ENCODE data around the gene BCAP31. TPM values are rescaled to one million over a fixed set of nuclear protein-coding genes. Genes with fewer than 3 reads are reported as not detected.
"Not testable (repeated sequence)": the region's sequence is repeated elsewhere in the genome, so short reads cannot be mapped to it uniquely, and the experiment has no call there.

BCAP31 gene
- total RNA-seq, 2 experiments from 2014 or later = 97.6 to 102 TPM

GRCh38 chrX:153685751-153686696, 38.2 kb downstream of the BCAP31 start:
- no peak for DNase-seq
- Mint-ChIP-seq H3K9me3 (no peaks in the 10 kb centered on the region), H3K27me3 (peaks cover 6% of the 10 kb centered on the region), H3K36me3 (ENCODE audit: low read depth) (no peaks in the 10 kb centered on the region), H3K27ac (no peak overlapping the region), H3K4me3 (no peak overlapping the region), H3K4me1 (ENCODE audit: low read depth) (no peaks in the 10 kb centered on the region)
- no peak for ATAC-seq
- intact Hi-C loops (cut with micrococcal nuclease) = no loop called here
- TF ChIP-seq CTCF (IDR thresholded peaks at IDR 0.05) = no peak
- ChIA-PET POLR2A (no interaction called here), CTCF (interaction anchor here (0.7 to 1.5 kb wide), 3 partner anchors 22 to 83 kb away, joined by 3 to 5 read pairs (median 4); no protein-coding TSS in a partner anchor)

- H3K4me1 Mint-ChIP-seq (ENCODE audit: low read depth) = no peaks in the 10 kb centered on the region
- no peak overlapping the region for H3K4me3 Mint-ChIP-seq
- ChIA-PET POLR2A (no interaction called here), CTCF (interaction anchor here (1.4 to 2.1 kb wide), 2 partner anchors 17 to 23 kb away, joined by 4 to 7 read pairs; no protein-coding TSS in a partner anchor)
- H3K27me3 Mint-ChIP-seq = peaks cover 6% of the 10 kb centered on the region
- H3K27ac Mint-ChIP-seq = no peak overlapping the region
- ATAC-seq = no peak
- intact Hi-C loops (cut with micrococcal nuclease) = no loop called here
- no peak for DNase-seq
- no peaks in the 10 kb centered on the region for H3K36me3 Mint-ChIP-seq (ENCODE audit: low read depth)
- TF ChIP-seq CTCF (IDR thresholded peaks at IDR 0.05) = no peak
- no peaks in the 10 kb centered on the region for H3K9me3 Mint-ChIP-seq
Measured at GRCh38 chrX:153685156-153685536, 39.0 kb downstream of the BCAP31 start.

GRCh38 chrX:153684467-153685155, 39.6 kb downstream of the BCAP31 start:
- ChIA-PET CTCF (interaction anchor here (0.9 to 2.1 kb wide), 3 partner anchors 17 to 145 kb away, joined by 3 to 7 read pairs (median 4); no protein-coding TSS in a partner anchor), POLR2A (no interaction called here)
- DNase-seq = no peak
- H3K27me3 Mint-ChIP-seq = peaks cover 6% of the 10 kb centered on the region
- ATAC-seq = no peak
- intact Hi-C loops (cut with micrococcal nuclease) = no loop called here
- no peaks in the 10 kb centered on the region for H3K9me3 Mint-ChIP-seq
- no peak overlapping the region for H3K27ac Mint-ChIP-seq
- no peaks in the 10 kb centered on the region for H3K4me1 Mint-ChIP-seq (ENCODE audit: low read depth)
- H3K4me3 Mint-ChIP-seq = no peak overlapping the region
- TF ChIP-seq CTCF (IDR thresholded peaks at IDR 0.05) = no peak
- no peaks in the 10 kb centered on the region for H3K36me3 Mint-ChIP-seq (ENCODE audit: low read depth)

GRCh38 chrX:153683486-153683885, 40.7 kb downstream of the BCAP31 start:
- POLR2A ChIA-PET; H3K36me3 Mint-ChIP-seq (ENCODE audit: low read depth); H3K4me3 Mint-ChIP-seq; H3K9me3 Mint-ChIP-seq; H3K27ac Mint-ChIP-seq; intact Hi-C loops (cut with micrococcal nuclease); DNase-seq; ATAC-seq; H3K4me1 Mint-ChIP-seq (ENCODE audit: low read depth); H3K27me3 Mint-ChIP-seq: not testable (repeated sequence)
- CTCF ChIA-PET = interaction anchor here (0.9 to 2.1 kb wide), 2 partner anchors 15 to 144 kb away, joined by 3 to 7 read pairs; no protein-coding TSS in a partner anchor

- ChIA-PET CTCF (no interaction called here), POLR2A (no interaction called here)
- no peaks in the 10 kb centered on the region for H3K36me3 Mint-ChIP-seq (ENCODE audit: low read depth)
- H3K4me1 Mint-ChIP-seq (ENCODE audit: low read depth) = no peaks in the 10 kb centered on the region
- TF ChIP-seq CTCF (IDR thresholded peaks at IDR 0.05) = no peak
- peaks cover 5% of the 10 kb centered on the region for H3K27me3 Mint-ChIP-seq
- DNase-seq (no peak), ATAC-seq (no peak)
- H3K27ac Mint-ChIP-seq = no peak overlapping the region
- H3K9me3 Mint-ChIP-seq = no peaks in the 10 kb centered on the region
- H3K4me3 Mint-ChIP-seq = no peak overlapping the region
- intact Hi-C loops (cut with micrococcal nuclease) = no loop called here
Measured at GRCh38 chrX:153681175-153681574, 43.0 kb downstream of the BCAP31 start.
